Chondrocyte (in vitro differentiated cells): ENCODE data around the gene ACBD6. TPM values are rescaled to one million over a fixed set of nuclear protein-coding genes. Genes with fewer than 3 reads are reported as not detected.

Source experiments
- DNase-seq: peaks from one replicate; pipeline ENCODE4 v3.0.0; 2021; ENCODE audit warnings: mixed read lengths, low spot score
- H3K27ac Mint-ChIP-seq: one replicate; pipeline ENCODE4 v1.8.0; 2021; ENCODE audit warnings: mild to moderate bottlenecking, moderate library complexity, mixed read lengths; ENCODE audit not compliant: unreplicated experiment
- H3K27me3 Mint-ChIP-seq: 2 replicates; pipeline ENCODE4 v1.8.0; 2021; ENCODE audit warnings: low read depth, mixed read lengths
- H3K36me3 Mint-ChIP-seq: 2 replicates; pipeline ENCODE4 v1.8.0; 2021; ENCODE audit warnings: low read depth, mixed read lengths
- H3K4me1 Mint-ChIP-seq: 2 replicates; pipeline ENCODE4 v1.8.0; 2021; ENCODE audit warnings: low read depth, mild to moderate bottlenecking, mixed read lengths
- H3K4me3 Mint-ChIP-seq: one replicate; pipeline ENCODE4 v1.8.0; 2021; ENCODE audit warnings: mild to moderate bottlenecking, moderate library complexity, mixed read lengths; ENCODE audit not compliant: unreplicated experiment
- H3K9me3 Mint-ChIP-seq: 2 replicates; pipeline ENCODE4 v1.8.0; 2021; ENCODE audit warnings: low read depth, mixed read lengths
- total RNA-seq: library from RNA; stranded (reverse); gene quantifications from 3 replicates; pipeline ENCODE4 v1.2.1, GENCODE V29; 2021
- TF ChIP-seq, protein P1 (sequence below): fragments of 200-600 bp; sonication (generic); IDR thresholded peaks from 2 replicates; pipeline ENCODE4 v1.5.0; 2021; ENCODE audit warnings: antibody characterized with exemption, mild to moderate bottlenecking, moderate library complexity

The ACBD6 gene
- total RNA-seq, 1 donor from 2014 or later, result 43.4 TPM

DNA sequence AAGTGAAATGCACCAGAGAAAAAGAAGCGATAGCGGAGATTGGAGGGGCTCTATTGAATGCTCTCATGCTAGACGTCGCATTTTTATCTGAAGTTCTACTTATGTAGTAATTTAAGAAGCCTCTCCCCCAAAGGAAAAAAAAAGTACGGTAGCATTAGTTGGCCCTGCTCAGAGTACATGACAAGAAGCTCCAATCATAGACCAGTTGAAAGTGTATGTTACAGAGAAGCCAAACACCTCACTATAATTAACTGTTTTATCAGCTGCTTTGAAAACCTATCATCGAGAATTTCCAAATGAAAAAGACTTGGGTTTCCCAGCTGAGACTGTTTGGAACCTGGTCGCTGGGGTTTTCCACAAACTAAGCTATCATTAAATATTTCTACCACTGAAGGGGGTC is 36.8 kb upstream of the ACBD6 start:
- no peak overlapping the region for H3K27ac Mint-ChIP-seq
- no peaks in the 10 kb centered on the region for H3K9me3 Mint-ChIP-seq
- DNase-seq, result no peak
- H3K27me3 Mint-ChIP-seq, result peaks cover 4% of the 10 kb centered on the region
- H3K4me3 Mint-ChIP-seq, result no peak overlapping the region
- TF ChIP-seq, protein P1, sequence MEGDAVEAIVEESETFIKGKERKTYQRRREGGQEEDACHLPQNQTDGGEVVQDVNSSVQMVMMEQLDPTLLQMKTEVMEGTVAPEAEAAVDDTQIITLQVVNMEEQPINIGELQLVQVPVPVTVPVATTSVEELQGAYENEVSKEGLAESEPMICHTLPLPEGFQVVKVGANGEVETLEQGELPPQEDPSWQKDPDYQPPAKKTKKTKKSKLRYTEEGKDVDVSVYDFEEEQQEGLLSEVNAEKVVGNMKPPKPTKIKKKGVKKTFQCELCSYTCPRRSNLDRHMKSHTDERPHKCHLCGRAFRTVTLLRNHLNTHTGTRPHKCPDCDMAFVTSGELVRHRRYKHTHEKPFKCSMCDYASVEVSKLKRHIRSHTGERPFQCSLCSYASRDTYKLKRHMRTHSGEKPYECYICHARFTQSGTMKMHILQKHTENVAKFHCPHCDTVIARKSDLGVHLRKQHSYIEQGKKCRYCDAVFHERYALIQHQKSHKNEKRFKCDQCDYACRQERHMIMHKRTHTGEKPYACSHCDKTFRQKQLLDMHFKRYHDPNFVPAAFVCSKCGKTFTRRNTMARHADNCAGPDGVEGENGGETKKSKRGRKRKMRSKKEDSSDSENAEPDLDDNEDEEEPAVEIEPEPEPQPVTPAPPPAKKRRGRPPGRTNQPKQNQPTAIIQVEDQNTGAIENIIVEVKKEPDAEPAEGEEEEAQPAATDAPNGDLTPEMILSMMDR, result no peak
- no peaks in the 10 kb centered on the region for H3K36me3 Mint-ChIP-seq
- H3K4me1 Mint-ChIP-seq, result peaks cover 36% of the 10 kb centered on the region

DNA sequence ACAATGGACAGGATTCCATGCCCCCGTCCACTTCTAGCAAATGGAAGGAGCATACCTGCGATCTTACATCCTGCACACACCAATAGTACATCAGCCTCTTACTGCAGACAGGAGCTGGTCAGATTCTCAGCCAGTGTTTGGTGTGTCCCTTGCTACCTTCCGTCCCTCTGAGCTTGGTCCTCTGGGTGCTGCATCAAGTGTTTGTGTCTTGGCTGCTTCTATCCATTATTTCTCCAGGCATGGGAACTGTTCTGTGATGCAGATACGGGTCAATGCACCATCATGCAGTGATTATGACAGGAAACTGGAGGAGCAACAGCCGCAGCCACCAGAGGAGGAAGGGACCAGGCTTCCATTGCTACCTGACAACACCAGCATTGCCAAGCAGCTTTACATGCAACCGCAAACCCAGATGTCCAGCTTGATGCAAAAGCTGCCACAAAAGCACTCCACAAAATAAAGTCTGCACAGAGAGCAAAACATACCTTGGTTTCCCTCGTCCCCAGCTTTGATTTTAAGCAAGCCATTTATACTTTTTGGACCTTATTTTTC is 34.5 kb upstream of the ACBD6 start:
- Mint-ChIP-seq H3K4me3 (no peak overlapping the region), H3K27me3 (peaks cover 4% of the 10 kb centered on the region), H3K4me1 (peaks cover 22% of the 10 kb centered on the region), H3K9me3 (no peaks in the 10 kb centered on the region), H3K36me3 (no peaks in the 10 kb centered on the region), H3K27ac (no peak overlapping the region)
- TF ChIP-seq, protein P1, result no peak
- DNase-seq, result no peak

DNA sequence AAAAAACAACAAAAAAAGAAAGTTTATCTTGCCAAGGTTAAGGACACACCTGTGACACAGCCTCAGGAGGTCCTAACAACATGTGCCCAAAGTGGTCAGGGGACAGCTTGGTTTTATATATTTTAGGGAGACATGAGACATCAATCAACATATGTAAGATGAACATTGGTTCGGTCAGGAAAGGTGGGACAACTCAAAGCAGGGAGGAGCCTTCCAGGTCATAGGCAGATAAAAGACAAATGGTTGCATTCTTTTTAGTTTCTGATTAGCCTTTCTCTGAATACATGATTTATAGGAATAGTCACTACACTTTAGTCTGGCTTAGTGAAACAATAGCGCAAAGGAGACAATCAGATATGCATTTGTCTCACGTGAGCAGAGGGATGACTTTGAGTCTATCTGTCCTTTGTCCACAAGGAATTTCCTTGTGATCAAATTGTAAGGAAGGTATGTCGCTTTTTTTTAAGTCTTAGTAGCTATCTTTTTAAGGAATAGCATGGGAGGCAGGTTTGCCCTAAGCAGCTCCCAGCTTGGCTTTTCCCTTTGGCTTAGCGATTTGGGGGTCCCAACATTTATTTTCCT is 33.1 kb upstream of the ACBD6 start:
- H3K36me3 Mint-ChIP-seq, result no peaks in the 10 kb centered on the region
- no peak overlapping the region for H3K27ac Mint-ChIP-seq
- DNase-seq, result no peak
- no peaks in the 10 kb centered on the region for H3K9me3 Mint-ChIP-seq
- no peak overlapping the region for H3K4me3 Mint-ChIP-seq
- H3K27me3 Mint-ChIP-seq, result peaks cover 4% of the 10 kb centered on the region
- TF ChIP-seq, protein P1, result no peak
- peaks cover 11% of the 10 kb centered on the region for H3K4me1 Mint-ChIP-seq

DNA sequence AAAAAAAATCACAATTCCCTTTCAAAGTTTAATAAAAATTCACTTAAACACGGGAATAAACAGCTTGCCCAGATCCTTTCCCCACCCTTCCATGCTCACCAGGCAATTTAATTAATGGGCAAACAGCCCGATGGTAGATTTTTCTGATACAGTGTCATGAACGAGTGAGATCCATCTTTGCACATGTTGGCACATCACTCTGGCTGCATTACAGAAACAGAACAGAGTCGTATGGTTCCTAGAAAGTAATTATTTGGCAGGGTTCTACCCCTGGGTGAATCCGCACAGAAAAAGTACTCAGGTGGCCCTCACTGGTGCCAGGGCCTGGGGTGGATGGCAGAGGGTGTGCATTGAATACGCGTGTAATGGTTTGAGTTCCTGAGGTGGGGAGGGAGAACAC is 31.8 kb upstream of the ACBD6 start:
- TF ChIP-seq, protein P1, result no peak
- Mint-ChIP-seq H3K36me3 (no peaks in the 10 kb centered on the region), H3K4me3 (no peak overlapping the region), H3K27ac (no peak overlapping the region), H3K4me1 (peaks cover 21% of the 10 kb centered on the region), H3K9me3 (no peaks in the 10 kb centered on the region), H3K27me3 (peaks cover 4% of the 10 kb centered on the region)
- no peak for DNase-seq

DNA sequence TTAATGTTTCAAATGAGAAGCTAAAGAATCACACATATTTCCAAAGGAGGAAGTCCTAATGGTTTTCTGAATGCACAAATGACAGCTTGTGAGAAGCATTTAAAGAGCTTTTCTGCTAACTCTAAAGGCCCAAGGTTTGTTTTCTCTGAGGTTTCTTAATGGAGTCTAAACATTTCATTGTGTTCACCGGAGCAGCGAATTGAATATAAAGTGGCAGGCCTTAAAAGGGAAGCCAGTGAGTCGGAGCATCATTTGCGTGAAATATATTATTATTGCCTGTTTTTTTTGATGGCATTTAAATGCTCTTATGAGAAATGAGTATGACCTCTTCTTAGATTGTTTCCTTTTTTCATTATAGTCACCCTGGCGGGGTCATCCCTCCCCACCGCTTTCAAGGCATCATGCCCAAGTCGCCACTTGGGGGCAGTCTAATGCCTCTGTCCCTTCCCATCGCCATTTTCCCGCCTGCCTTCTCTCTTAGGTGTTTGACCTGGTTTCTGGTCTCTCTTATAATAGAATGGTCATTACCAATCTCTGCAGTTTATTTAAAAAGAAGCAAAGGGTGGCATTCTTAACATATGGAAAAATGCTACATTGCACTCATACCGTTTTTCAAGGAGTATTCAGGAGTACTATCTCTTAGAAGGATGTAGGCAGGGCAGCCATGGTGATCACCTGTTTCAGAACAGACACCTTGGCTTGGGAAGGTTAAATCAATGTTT is 31.1 kb upstream of the ACBD6 start:
- Mint-ChIP-seq H3K27me3 (peaks cover 4% of the 10 kb centered on the region), H3K9me3 (no peaks in the 10 kb centered on the region)

More for the DNA sequence above, 31.1 kb upstream of the ACBD6 start:
- TF ChIP-seq, protein P1, result peak; percentile 91
- peaks cover 28% of the 10 kb centered on the region for H3K4me1 Mint-ChIP-seq
- H3K4me3 Mint-ChIP-seq, result no peak overlapping the region
- no peaks in the 10 kb centered on the region for H3K36me3 Mint-ChIP-seq
- H3K27ac Mint-ChIP-seq, result no peak overlapping the region
- DNase-seq, result no peak
